DMS53 (cell line): ENCODE data around the gene ZNF106.
A peak's percentile ranks its signal among the peaks of the same experiment; 100 is the strongest.

ENCODE experiments used
- DNase-seq: peaks from one replicate; lab custom pipeline; 2025; lab: John Stamatoyannopoulos, UW

Gene ZNF106

DNA sequence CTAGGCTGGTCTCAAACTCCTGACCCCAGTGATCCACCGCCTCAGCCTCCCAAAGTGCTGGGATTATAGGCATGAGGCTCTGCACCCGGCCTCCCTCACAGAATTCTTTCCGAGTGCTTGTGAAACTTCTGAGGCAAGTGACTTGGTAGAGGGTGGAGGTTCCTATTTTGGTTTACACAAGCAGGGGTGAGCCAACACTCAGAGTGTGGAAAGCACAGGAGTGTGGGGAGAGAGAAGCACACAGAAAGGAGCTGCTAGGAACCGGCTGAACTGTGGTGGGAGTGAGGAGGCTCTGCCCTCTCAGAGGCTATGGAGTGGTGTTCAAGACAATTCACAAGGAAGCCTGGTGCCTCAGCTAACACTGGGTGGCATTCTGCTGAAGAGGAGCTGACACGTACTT lies 123.9 kb downstream of the ZNF106 start:
- no peak for DNase-seq

DNA sequence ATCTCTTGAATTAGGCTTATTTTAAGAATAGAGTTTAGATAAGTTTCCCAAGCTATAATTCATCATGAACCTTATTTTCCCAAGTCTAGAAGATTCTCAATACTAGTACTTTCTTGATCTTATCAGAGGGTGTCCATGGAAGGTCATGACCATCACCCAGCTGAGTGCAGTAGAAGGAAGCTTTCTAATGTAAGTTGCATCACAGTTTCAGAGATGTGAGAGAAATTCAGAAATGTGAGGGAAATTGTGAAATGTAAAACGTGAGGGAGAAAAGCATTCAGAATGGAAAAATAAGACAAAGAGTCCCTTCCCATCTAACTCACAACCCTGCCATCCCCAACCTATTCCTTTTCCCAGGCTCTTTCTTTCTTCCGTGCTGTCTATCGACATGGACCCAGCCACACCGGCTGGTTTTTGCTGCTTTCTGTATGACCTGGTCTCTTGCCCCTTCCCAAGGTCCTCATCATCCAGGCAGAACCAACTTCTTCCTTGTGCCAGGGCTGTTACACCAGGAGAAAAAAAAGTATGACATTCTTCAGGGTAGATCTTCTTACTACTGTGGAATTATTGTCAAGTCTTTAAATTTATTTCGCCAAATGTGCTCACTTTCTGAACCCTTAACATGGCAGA lies 124.9 kb downstream of the ZNF106 start:
- DNase-seq = no peak

DNA sequence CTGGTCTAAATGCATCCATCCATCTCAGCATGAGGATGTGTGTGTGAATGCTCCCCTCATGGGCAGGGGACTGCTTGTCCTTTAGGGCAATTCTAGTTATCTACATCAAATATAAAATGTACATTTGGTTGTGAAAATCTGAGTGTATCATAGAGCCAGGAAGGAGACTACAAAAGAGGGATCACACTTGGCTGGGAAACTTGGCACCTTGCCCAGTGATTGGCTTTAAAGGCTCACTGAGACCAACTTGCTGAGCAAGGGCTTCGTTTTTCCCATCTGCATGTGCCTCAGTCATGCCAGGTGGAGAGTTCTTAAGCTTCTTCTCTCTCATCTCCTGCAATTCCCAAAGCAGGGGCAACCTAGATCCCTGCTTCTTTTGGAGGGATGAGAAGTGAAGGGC lies 126.4 kb downstream of the ZNF106 start:
- DNase-seq = peak; percentile 55

DNA sequence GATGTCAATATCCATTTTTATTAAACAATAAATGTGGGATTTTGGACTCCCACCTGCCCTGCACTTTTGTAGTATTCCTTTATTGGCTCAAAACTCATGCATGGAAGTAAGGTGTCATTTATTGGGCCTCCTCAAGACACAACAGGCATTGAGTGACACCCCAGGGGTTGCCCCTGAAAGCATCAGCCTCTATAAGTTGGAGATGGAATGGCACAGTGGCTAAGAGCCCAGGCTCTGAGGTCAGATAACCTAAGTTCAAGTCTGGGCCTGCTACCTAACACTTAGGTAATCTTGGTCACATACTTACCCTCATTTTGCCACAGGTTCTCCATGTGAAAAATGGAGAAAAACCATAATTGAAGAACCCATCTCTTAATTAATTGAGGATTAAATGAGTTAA lies 127.0 kb downstream of the ZNF106 start:
- no peak for DNase-seq

DNA sequence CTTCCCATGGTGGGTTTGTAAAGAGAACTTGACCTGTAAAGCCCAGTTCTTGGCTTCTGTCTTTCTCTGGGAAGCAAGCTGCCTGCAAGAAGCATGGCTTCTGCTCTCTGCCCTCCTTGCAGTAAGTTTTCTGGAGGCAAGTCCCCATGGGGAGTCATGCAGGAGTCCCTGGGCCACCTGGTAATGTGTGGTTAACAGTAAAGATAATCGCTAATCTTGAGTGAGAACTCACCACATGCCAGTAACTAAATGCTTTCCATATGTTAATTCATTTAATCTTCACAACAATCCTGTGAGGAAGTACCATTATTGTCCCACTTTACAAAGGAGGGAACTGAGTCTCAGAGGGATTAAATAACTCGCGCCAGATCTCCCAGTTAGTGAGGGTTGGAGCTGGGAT lies 127.5 kb downstream of the ZNF106 start:
- no peak for DNase-seq
